Kidney tubule cell (primary cell): ENCODE measurements around the gene SLAIN2.

Experiments
- DNase-seq: peaks from one replicate; pipeline ENCODE4 v3.0.0-alpha.2; 2018; ENCODE audit warnings: low spot score

Gene SLAIN2

GRCh38 chr4:48334900-48335384 is 6.4 kb upstream of the SLAIN2 start:
- no peak for DNase-seq

GRCh38 chr4:48336146-48336870 is 5.0 kb upstream of the SLAIN2 start:
- DNase-seq, result no peak

- peak; percentile 57 for DNase-seq
These were observed 3.6 kb upstream of the SLAIN2 start for GRCh38 chr4:48337731-48338130.

GRCh38 chr4:48339642-48340041 is 1.7 kb upstream of the SLAIN2 start:
- no peak for DNase-seq

GRCh38 chr4:48340276-48340964 is 909 bp upstream of the SLAIN2 start:
- peak; percentile 77 for DNase-seq

- DNase-seq, result peak; percentile 41
These were observed 662 bp downstream of the SLAIN2 start for GRCh38 chr4:48341776-48342605.

GRCh38 chr4:48342606-48342880 is 1.2 kb downstream of the SLAIN2 start:
- DNase-seq, result no peak

- no peak for DNase-seq
These were observed 1.7 kb downstream of the SLAIN2 start for GRCh38 chr4:48343035-48343434.

- no peak for DNase-seq
These were observed 2.2 kb downstream of the SLAIN2 start for GRCh38 chr4:48343551-48343950.

- no peak for DNase-seq
These were observed 4.2 kb downstream of the SLAIN2 start for GRCh38 chr4:48345542-48345941.

- DNase-seq, result peak; percentile 34
These were observed 5.3 kb downstream of the SLAIN2 start for GRCh38 chr4:48346594-48346993.

- DNase-seq, result no peak
These were observed 6.1 kb downstream of the SLAIN2 start for GRCh38 chr4:48347282-48347921.

- no peak for DNase-seq
These were observed 9.5 kb downstream of the SLAIN2 start for GRCh38 chr4:48350871-48351270.

- DNase-seq, result no peak
These were observed 11.5 kb downstream of the SLAIN2 start for GRCh38 chr4:48352793-48353192.

- DNase-seq, result no peak
These were observed 15.0 kb downstream of the SLAIN2 start for GRCh38 chr4:48356355-48356754.

- DNase-seq, result peak; percentile 59
These were observed 19.1 kb downstream of the SLAIN2 start for GRCh38 chr4:48360285-48361011.

- DNase-seq, result no peak
These were observed 19.7 kb downstream of the SLAIN2 start for GRCh38 chr4:48361012-48361400.

- DNase-seq, result no peak
These were observed 25.3 kb downstream of the SLAIN2 start for GRCh38 chr4:48366611-48367010.

GRCh38 chr4:48367016-48367415 is 25.7 kb downstream of the SLAIN2 start:
- DNase-seq, result no peak

GRCh38 chr4:48368389-48368788 is 27.1 kb downstream of the SLAIN2 start:
- DNase-seq, result no peak

- no peak for DNase-seq
These were observed 27.9 kb downstream of the SLAIN2 start for GRCh38 chr4:48369248-48369647.

GRCh38 chr4:48369771-48370170 is 28.4 kb downstream of the SLAIN2 start:
- DNase-seq, result no peak
